GM12874 (cell line): Measurements from ENCODE around the gene TRAF1.

Experiments
- CTCF ChIP-seq: IDR thresholded peaks from 2 replicates; pipeline ENCODE4 v1.5.1; 2011; ENCODE audit warnings: low read depth, mild to moderate bottlenecking, control low read depth, low read length, moderate library complexity; ENCODE audit not compliant: insufficient read depth

TRAF1 gene

GRCh38 chr9:120914953-120915352, 11.6 kb downstream of the TRAF1 start:
- no peak for TF ChIP-seq CTCF

- TF ChIP-seq CTCF = no peak
Measured at GRCh38 chr9:120914396-120914795, 12.2 kb downstream of the TRAF1 start.

- no peak for TF ChIP-seq CTCF
Measured at GRCh38 chr9:120913647-120914264, 12.8 kb downstream of the TRAF1 start.

GRCh38 chr9:120912958-120913646, 13.5 kb downstream of the TRAF1 start:
- no peak for TF ChIP-seq CTCF

GRCh38 chr9:120911295-120911837, 15.2 kb downstream of the TRAF1 start:
- no peak for TF ChIP-seq CTCF

- no peak for TF ChIP-seq CTCF
Measured at GRCh38 chr9:120910643-120911042, 16.0 kb downstream of the TRAF1 start.

GRCh38 chr9:120909904-120910303, 16.7 kb downstream of the TRAF1 start:
- no peak for TF ChIP-seq CTCF
